ENCODE results near the gene RAB1B. TPM values are rescaled to one million over a fixed set of nuclear protein-coding genes. Genes with fewer than 3 reads are reported as not detected.

The RAB1B gene
- polyA plus RNA-seq, 1 donor: 122 TPM

- Histone ChIP-seq H3K36me3 (ENCODE audit: control insufficient read depth, insufficient read depth, low read length) (peaks cover 18% of the 10 kb centered on the region), H3K4me3 (ENCODE audit: low read length) (no peak overlapping the region), H3K9me3 (ENCODE audit: control insufficient read depth, low read depth, low read length) (no peaks in the 10 kb centered on the region), H3K27me3 (ENCODE audit: control insufficient read depth, insufficient read depth, low read length) (no peaks in the 10 kb centered on the region), H3K27ac (ENCODE audit: low read length) (no peak overlapping the region), H3K4me1 (ENCODE audit: control insufficient read depth, insufficient read depth, low read length) (peaks cover 3% of the 10 kb centered on the region)
- no peak for DNase-seq
- WGBS (ENCODE audit: insufficient coverage, low lambda C conversion rate): no CpG with 5 or more reads among the region's 2 CpGs
Observed at GRCh38 chr11:66225066-66225465, 43.4 kb upstream of the RAB1B start.

DNA sequence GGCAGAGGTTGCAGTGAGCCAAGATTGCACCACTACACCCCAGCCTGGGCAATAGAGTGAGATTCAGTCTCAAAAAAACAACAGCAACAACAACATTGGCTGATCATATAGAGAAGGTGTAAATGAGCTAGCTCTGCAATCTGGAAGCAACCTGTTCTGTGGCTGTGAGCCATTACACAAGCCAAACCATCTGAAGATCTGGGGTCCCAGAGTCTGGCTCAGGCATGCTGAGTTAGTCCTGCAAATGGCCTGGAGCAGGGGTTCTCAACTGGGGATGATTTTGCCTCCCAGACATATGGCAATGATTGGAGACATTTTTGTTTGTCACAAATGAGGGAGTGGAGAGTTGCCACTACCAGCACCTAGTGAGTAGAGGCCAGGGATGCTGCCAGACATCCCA lies 42.3 kb upstream of the RAB1B start:
- H3K36me3 ChIP-seq (ENCODE audit: control insufficient read depth, insufficient read depth, low read length): peaks cover 20% of the 10 kb centered on the region
- no peaks in the 10 kb centered on the region for H3K9me3 ChIP-seq (ENCODE audit: control insufficient read depth, low read depth, low read length)
- no peaks in the 10 kb centered on the region for H3K27me3 ChIP-seq (ENCODE audit: control insufficient read depth, insufficient read depth, low read length)
- no peak overlapping the region for H3K4me3 ChIP-seq (ENCODE audit: low read length)
- DNase-seq: no peak
- peaks cover 3% of the 10 kb centered on the region for H3K4me1 ChIP-seq (ENCODE audit: control insufficient read depth, insufficient read depth, low read length)
- H3K27ac ChIP-seq (ENCODE audit: low read length): no peak overlapping the region

DNA sequence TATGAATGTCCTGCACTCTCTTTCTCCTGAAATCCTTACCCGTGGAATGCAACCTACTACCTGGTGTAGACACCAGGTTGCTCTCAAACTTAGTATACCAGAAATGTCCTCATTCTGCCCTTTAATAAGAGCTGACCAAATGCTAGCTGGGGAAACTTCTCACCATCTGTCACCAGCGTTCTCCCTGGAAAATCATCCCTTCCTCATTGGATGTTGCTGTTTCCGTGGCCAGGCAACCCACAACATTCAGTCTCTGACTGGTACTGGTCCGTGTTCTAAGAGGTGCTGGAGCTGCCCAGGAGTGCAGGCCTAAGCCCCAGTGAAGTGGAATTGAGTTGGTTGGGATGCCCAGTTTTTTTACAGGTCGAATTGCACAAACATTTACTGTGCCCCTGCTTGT lies 40.7 kb upstream of the RAB1B start:
- Histone ChIP-seq H3K4me3 (ENCODE audit: low read length) (no peak overlapping the region), H3K4me1 (ENCODE audit: control insufficient read depth, insufficient read depth, low read length) (no peaks in the 10 kb centered on the region), H3K27me3 (ENCODE audit: control insufficient read depth, insufficient read depth, low read length) (no peaks in the 10 kb centered on the region), H3K9me3 (ENCODE audit: control insufficient read depth, low read depth, low read length) (no peaks in the 10 kb centered on the region), H3K27ac (ENCODE audit: low read length) (no peak overlapping the region), H3K36me3 (ENCODE audit: control insufficient read depth, insufficient read depth, low read length) (peaks cover 35% of the 10 kb centered on the region)
- WGBS (ENCODE audit: insufficient coverage, low lambda C conversion rate): no CpG with 5 or more reads among the region's 5 CpGs
- DNase-seq: no peak

- Histone ChIP-seq H3K27me3 (ENCODE audit: control insufficient read depth, insufficient read depth, low read length) (no peaks in the 10 kb centered on the region), H3K36me3 (ENCODE audit: control insufficient read depth, insufficient read depth, low read length) (peaks cover 42% of the 10 kb centered on the region), H3K9me3 (ENCODE audit: control insufficient read depth, low read depth, low read length) (no peaks in the 10 kb centered on the region), H3K4me1 (ENCODE audit: control insufficient read depth, insufficient read depth, low read length) (no peaks in the 10 kb centered on the region), H3K4me3 (ENCODE audit: low read length) (no peak overlapping the region), H3K27ac (ENCODE audit: low read length) (no peak overlapping the region)
- no peak for DNase-seq
- WGBS (ENCODE audit: insufficient coverage, low lambda C conversion rate): 70% methylated on average over 2 of the region's 6 CpGs
Observed at GRCh38 chr11:66228521-66228920, 39.9 kb upstream of the RAB1B start.

DNA sequence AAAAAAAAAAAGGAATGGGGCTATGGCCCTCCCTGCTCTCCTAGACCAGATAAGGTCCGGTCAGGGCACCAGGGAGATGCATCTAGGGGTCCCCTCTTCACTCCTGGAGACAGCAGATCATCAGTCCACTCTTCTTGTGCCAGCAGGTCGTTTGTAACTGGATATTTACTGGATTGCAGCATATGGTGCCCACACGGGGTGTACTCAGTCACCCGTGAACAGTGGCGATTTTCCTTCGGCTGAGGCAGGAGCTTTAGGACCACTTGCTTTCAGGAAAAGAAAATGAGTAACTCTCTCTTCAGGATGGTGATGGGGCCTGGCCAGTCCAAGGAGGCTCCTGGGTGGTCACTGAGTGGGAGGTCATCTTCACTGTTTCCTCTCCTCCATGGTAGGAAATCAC lies 38.3 kb upstream of the RAB1B start:
- no peak overlapping the region for H3K4me3 ChIP-seq (ENCODE audit: low read length)
- WGBS (ENCODE audit: insufficient coverage, low lambda C conversion rate): no CpG with 5 or more reads among the region's 6 CpGs

GRCh38 chr11:66230978-66231377 lies 37.5 kb upstream of the RAB1B start:
- no peak overlapping the region for H3K27ac ChIP-seq (ENCODE audit: low read length)
- H3K36me3 ChIP-seq (ENCODE audit: control insufficient read depth, insufficient read depth, low read length): peaks cover 56% of the 10 kb centered on the region
- no peaks in the 10 kb centered on the region for H3K9me3 ChIP-seq (ENCODE audit: control insufficient read depth, low read depth, low read length)
- no peaks in the 10 kb centered on the region for H3K4me1 ChIP-seq (ENCODE audit: control insufficient read depth, insufficient read depth, low read length)
- no peak overlapping the region for H3K4me3 ChIP-seq (ENCODE audit: low read length)
- H3K27me3 ChIP-seq (ENCODE audit: control insufficient read depth, insufficient read depth, low read length): no peaks in the 10 kb centered on the region
- no peak for DNase-seq
- no CpG with 5 or more reads among the region's 14 CpGs for WGBS (ENCODE audit: insufficient coverage, low lambda C conversion rate)

More for the DNA sequence above, 38.3 kb upstream of the RAB1B start:
- DNase-seq: no peak
- H3K4me1 ChIP-seq (ENCODE audit: control insufficient read depth, insufficient read depth, low read length): no peaks in the 10 kb centered on the region
- H3K9me3 ChIP-seq (ENCODE audit: control insufficient read depth, low read depth, low read length): no peaks in the 10 kb centered on the region
- no peaks in the 10 kb centered on the region for H3K27me3 ChIP-seq (ENCODE audit: control insufficient read depth, insufficient read depth, low read length)
- no peak overlapping the region for H3K27ac ChIP-seq (ENCODE audit: low read length)
- H3K36me3 ChIP-seq (ENCODE audit: control insufficient read depth, insufficient read depth, low read length): peaks cover 52% of the 10 kb centered on the region

- Histone ChIP-seq H3K4me1 (ENCODE audit: control insufficient read depth, insufficient read depth, low read length) (no peaks in the 10 kb centered on the region), H3K36me3 (ENCODE audit: control insufficient read depth, insufficient read depth, low read length) (peaks cover 59% of the 10 kb centered on the region), H3K27ac (ENCODE audit: low read length) (no peak overlapping the region), H3K9me3 (ENCODE audit: control insufficient read depth, low read depth, low read length) (no peaks in the 10 kb centered on the region), H3K4me3 (ENCODE audit: low read length) (no peak overlapping the region), H3K27me3 (ENCODE audit: control insufficient read depth, insufficient read depth, low read length) (no peaks in the 10 kb centered on the region)
- no CpG with 5 or more reads among the region's 7 CpGs for WGBS (ENCODE audit: insufficient coverage, low lambda C conversion rate)
- no peak for DNase-seq
Observed at GRCh38 chr11:66231561-66231960, 36.9 kb upstream of the RAB1B start.

DNA sequence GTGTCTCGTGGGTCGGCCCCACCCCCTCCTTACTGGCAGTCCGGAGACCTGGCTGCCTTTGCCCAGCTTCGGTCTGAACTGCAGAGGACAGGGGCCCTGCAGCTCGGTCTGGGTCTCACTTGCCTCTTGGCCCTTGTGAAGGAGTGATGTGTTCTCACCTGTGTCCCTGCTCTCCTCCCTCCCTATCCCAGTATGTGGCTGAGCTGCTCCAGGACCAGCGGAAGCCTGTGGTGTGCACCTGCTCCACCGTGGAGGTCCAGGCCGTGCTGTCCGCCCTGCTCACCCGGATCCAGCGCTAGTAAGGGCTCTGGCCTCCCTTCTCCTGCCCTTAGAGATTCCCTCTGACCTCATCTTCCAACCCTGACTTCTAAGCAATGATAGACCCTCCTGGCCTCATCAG lies 35.7 kb upstream of the RAB1B start:
- Histone ChIP-seq H3K4me3 (ENCODE audit: low read length) (no peak overlapping the region), H3K4me1 (ENCODE audit: control insufficient read depth, insufficient read depth, low read length) (no peaks in the 10 kb centered on the region), H3K36me3 (ENCODE audit: control insufficient read depth, insufficient read depth, low read length) (peaks cover 57% of the 10 kb centered on the region), H3K9me3 (ENCODE audit: control insufficient read depth, low read depth, low read length) (no peaks in the 10 kb centered on the region), H3K27me3 (ENCODE audit: control insufficient read depth, insufficient read depth, low read length) (no peaks in the 10 kb centered on the region), H3K27ac (ENCODE audit: low read length) (no peak overlapping the region)
- no CpG with 5 or more reads among the region's 11 CpGs for WGBS (ENCODE audit: insufficient coverage, low lambda C conversion rate)
- DNase-seq: no peak

DNA sequence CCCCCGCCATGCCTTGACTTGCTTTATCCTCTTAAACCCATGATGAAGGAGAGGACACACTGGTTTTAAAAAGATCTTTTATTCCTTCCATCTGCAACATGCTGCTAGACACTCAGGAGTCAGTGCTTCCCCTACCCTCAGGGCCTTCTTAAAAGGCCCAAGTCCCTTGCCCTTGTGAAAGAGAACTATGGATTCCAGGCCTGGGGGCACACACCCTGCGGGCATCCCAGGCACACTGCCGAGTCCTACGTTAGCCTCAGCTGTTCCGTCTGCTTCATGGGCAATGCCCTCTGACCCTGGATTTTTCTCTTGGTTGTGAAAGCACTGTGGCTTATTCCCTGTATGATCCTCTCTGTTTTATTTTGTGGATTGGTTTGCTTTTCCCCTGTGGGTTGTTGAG lies 35.1 kb upstream of the RAB1B start:
- no peak for DNase-seq
- H3K36me3 ChIP-seq (ENCODE audit: control insufficient read depth, insufficient read depth, low read length): peaks cover 58% of the 10 kb centered on the region
- no peak overlapping the region for H3K4me3 ChIP-seq (ENCODE audit: low read length)
- WGBS (ENCODE audit: insufficient coverage, low lambda C conversion rate): 90% methylated on average over 3 of the region's 5 CpGs
- H3K27me3 ChIP-seq (ENCODE audit: control insufficient read depth, insufficient read depth, low read length): no peaks in the 10 kb centered on the region
- no peaks in the 10 kb centered on the region for H3K9me3 ChIP-seq (ENCODE audit: control insufficient read depth, low read depth, low read length)
- no peaks in the 10 kb centered on the region for H3K4me1 ChIP-seq (ENCODE audit: control insufficient read depth, insufficient read depth, low read length)
- H3K27ac ChIP-seq (ENCODE audit: low read length): no peak overlapping the region

- Histone ChIP-seq H3K36me3 (ENCODE audit: control insufficient read depth, insufficient read depth, low read length) (peaks cover 69% of the 10 kb centered on the region), H3K4me3 (ENCODE audit: low read length) (no peak overlapping the region), H3K27ac (ENCODE audit: low read length) (no peak overlapping the region), H3K27me3 (ENCODE audit: control insufficient read depth, insufficient read depth, low read length) (no peaks in the 10 kb centered on the region), H3K4me1 (ENCODE audit: control insufficient read depth, insufficient read depth, low read length) (no peaks in the 10 kb centered on the region), H3K9me3 (ENCODE audit: control insufficient read depth, low read depth, low read length) (no peaks in the 10 kb centered on the region)
- no peak for DNase-seq
- no CpG with 5 or more reads among the region's 11 CpGs for WGBS (ENCODE audit: insufficient coverage, low lambda C conversion rate)
Observed at GRCh38 chr11:66235141-66235540, 33.3 kb upstream of the RAB1B start.

GRCh38 chr11:66237867-66238266 lies 30.6 kb upstream of the RAB1B start:
- Histone ChIP-seq H3K4me3 (ENCODE audit: low read length) (no peak overlapping the region), H3K4me1 (ENCODE audit: control insufficient read depth, insufficient read depth, low read length) (no peaks in the 10 kb centered on the region), H3K36me3 (ENCODE audit: control insufficient read depth, insufficient read depth, low read length) (peaks cover 63% of the 10 kb centered on the region), H3K27ac (ENCODE audit: low read length) (no peak overlapping the region), H3K27me3 (ENCODE audit: control insufficient read depth, insufficient read depth, low read length) (no peaks in the 10 kb centered on the region), H3K9me3 (ENCODE audit: control insufficient read depth, low read depth, low read length) (no peaks in the 10 kb centered on the region)
- no peak for DNase-seq
- WGBS (ENCODE audit: insufficient coverage, low lambda C conversion rate): no CpG with 5 or more reads among the region's 6 CpGs

Data from large intestine (tissue), 3 donors.